Fibroblast of peridontal ligament (primary cell): ENCODE measurements around the gene GLCE.

Source experiments
- DNase-seq: peaks from one replicate; pipeline ENCODE4 v3.0.0-alpha.2; 2010; ENCODE audit errors: extremely low read depth

The GLCE gene

GRCh38 chr15:69206079-69206478 is 45.6 kb downstream of the GLCE start:
- DNase-seq, result no peak

- no peak for DNase-seq
Measured at GRCh38 chr15:69209661-69210060, 49.2 kb downstream of the GLCE start.

- no peak for DNase-seq
Measured at GRCh38 chr15:69210574-69210973, 50.1 kb downstream of the GLCE start.

GRCh38 chr15:69213786-69214185 is 53.4 kb downstream of the GLCE start:
- no peak for DNase-seq

GRCh38 chr15:69215314-69216035 is 55.0 kb downstream of the GLCE start:
- DNase-seq, result no peak

GRCh38 chr15:69217381-69217780 is 56.9 kb downstream of the GLCE start:
- no peak for DNase-seq

GRCh38 chr15:69219690-69220089 is 59.3 kb downstream of the GLCE start:
- no peak for DNase-seq

- DNase-seq, result no peak
Measured at GRCh38 chr15:69222002-69222474, 61.6 kb downstream of the GLCE start.

- no peak for DNase-seq
Measured at GRCh38 chr15:69223083-69223813, 62.8 kb downstream of the GLCE start.

GRCh38 chr15:69224383-69224782 is 63.9 kb downstream of the GLCE start:
- DNase-seq, result no peak

- peak; percentile 72 for DNase-seq
Measured at GRCh38 chr15:69225355-69226022, 65.1 kb downstream of the GLCE start.

- DNase-seq, result no peak
Measured at GRCh38 chr15:69226023-69226355, 65.6 kb downstream of the GLCE start.

- peak; percentile 14 for DNase-seq
Measured at GRCh38 chr15:69232144-69232543, 71.7 kb downstream of the GLCE start.

GRCh38 chr15:69232765-69233164 is 72.3 kb downstream of the GLCE start:
- peak; percentile 14 for DNase-seq

GRCh38 chr15:69234676-69235075 is 74.2 kb downstream of the GLCE start:
- DNase-seq, result no peak

- no peak for DNase-seq
Measured at GRCh38 chr15:69236505-69236904, 76.1 kb downstream of the GLCE start.

GRCh38 chr15:69237718-69238117 is 77.3 kb downstream of the GLCE start:
- DNase-seq, result no peak

GRCh38 chr15:69244798-69245197 is 84.4 kb downstream of the GLCE start:
- DNase-seq, result no peak

- DNase-seq, result peak; percentile 75
Measured at GRCh38 chr15:69253156-69253555, 92.7 kb downstream of the GLCE start.

- peak; percentile 40 for DNase-seq
Measured at GRCh38 chr15:69265347-69265955, 105.0 kb downstream of the GLCE start.

- DNase-seq, result no peak
Measured at GRCh38 chr15:69271217-69271616, 110.8 kb downstream of the GLCE start.

GRCh38 chr15:69272139-69272538 is 111.7 kb downstream of the GLCE start:
- no peak for DNase-seq
